Ishikawa (cell line): ENCODE results near the gene F2RL2.

Source experiments
- CEBPB ChIP-seq: IDR thresholded peaks from 2 replicates; pipeline ENCODE4 v1.6.1; 2012
- CREB1 ChIP-seq: IDR thresholded peaks from 2 replicates; pipeline ENCODE4 v1.6.1; 2012; ENCODE audit warnings: low read depth
- EGR1 ChIP-seq: IDR thresholded peaks from 2 replicates; pipeline ENCODE4 v1.6.1; 2012
- EP300 ChIP-seq: IDR thresholded peaks from 2 replicates; pipeline ENCODE4 v1.6.1; 2012; ENCODE audit warnings: borderline replicate concordance
- FOXM1 ChIP-seq: IDR thresholded peaks from 2 replicates; pipeline ENCODE4 v1.6.1; 2012; ENCODE audit warnings: low read depth, borderline replicate concordance
- MAX ChIP-seq: IDR thresholded peaks from 2 replicates; pipeline ENCODE4 v1.6.1; 2012
- NFIC ChIP-seq: IDR thresholded peaks from 2 replicates; pipeline ENCODE4 v1.6.1; 2012
- RAD21 ChIP-seq: IDR thresholded peaks from 2 replicates; pipeline ENCODE4 v1.6.1; 2012; ENCODE audit warnings: low read depth
- REST ChIP-seq: IDR thresholded peaks from 2 replicates; pipeline ENCODE4 v1.6.1; 2012; ENCODE audit warnings: low read depth, mild to moderate bottlenecking
- TAF1 ChIP-seq: IDR thresholded peaks from 2 replicates; pipeline ENCODE4 v1.6.1; 2012; ENCODE audit warnings: low read depth, mild to moderate bottlenecking
- TCF12 ChIP-seq: IDR thresholded peaks from 2 replicates; pipeline ENCODE4 v1.6.1; 2012; ENCODE audit warnings: low read depth
- TEAD4 ChIP-seq: IDR thresholded peaks from 2 replicates; pipeline ENCODE4 v1.6.1; 2012
- USF1 ChIP-seq: IDR thresholded peaks from 2 replicates; pipeline ENCODE4 v1.6.1; 2012
- YY1 ChIP-seq: IDR thresholded peaks from 2 replicates; pipeline ENCODE4 v1.6.1; 2012; ENCODE audit warnings: low read depth
- ZBTB7A ChIP-seq: IDR thresholded peaks from 2 replicates; pipeline ENCODE4 v1.6.1; 2012; ENCODE audit warnings: low read depth

F2RL2 gene

GRCh38 chr5:76615759-76616158 is 7.4 kb downstream of the F2RL2 start:
- TF ChIP-seq TAF1 (no peak), FOXM1 (no peak), TCF12 (no peak), TEAD4 (no peak), REST (no peak), USF1 (no peak), ZBTB7A (no peak), EP300 (no peak), MAX (no peak), EGR1 (no peak), YY1 (no peak), NFIC (no peak)

GRCh38 chr5:76612942-76613341 is 10.3 kb downstream of the F2RL2 start:
- TF ChIP-seq ZBTB7A (no peak), USF1 (no peak), CREB1 (no peak), FOXM1 (no peak), EGR1 (no peak), YY1 (no peak), CEBPB (no peak), RAD21 (no peak), REST (no peak), TAF1 (no peak), TEAD4 (no peak), EP300 (no peak), NFIC (no peak), TCF12 (no peak), MAX (no peak)

GRCh38 chr5:76610196-76610595 is 13.0 kb downstream of the F2RL2 start:
- TF ChIP-seq TCF12 (no peak), YY1 (no peak), MAX (no peak), NFIC (no peak), ZBTB7A (no peak), TEAD4 (no peak), REST (no peak), CREB1 (no peak), CEBPB (no peak), USF1 (no peak), FOXM1 (no peak), EGR1 (no peak), EP300 (no peak), RAD21 (no peak), TAF1 (no peak)

GRCh38 chr5:76608833-76609232 is 14.4 kb downstream of the F2RL2 start:
- TF ChIP-seq TEAD4: no peak
- no peak for TF ChIP-seq REST
- no peak for TF ChIP-seq FOXM1
- TF ChIP-seq USF1: no peak
- no peak for TF ChIP-seq EGR1
- TF ChIP-seq MAX: no peak
- no peak for TF ChIP-seq EP300
- TF ChIP-seq TCF12: no peak
- no peak for TF ChIP-seq CREB1
- no peak for TF ChIP-seq TAF1
- no peak for TF ChIP-seq RAD21
- no peak for TF ChIP-seq CEBPB
- no peak for TF ChIP-seq YY1
